Esophagus squamous epithelium (tissue), 4 donors: ENCODE data around the gene EYS.

ENCODE experiments used
- CTCF ChIP-seq, 6 experiments: fragments of 450-650 bp in 4 of 6; fragments of 200-600 bp in 2 of 6; sonication (generic) in 2 of 6; IDR thresholded peaks; one replicate each; pipeline ENCODE4 v1.5.1; 2016 to 2019; ENCODE audit warnings: antibody characterized with exemption in 6 of 6, mild to moderate bottlenecking in 4 of 6, moderate library complexity in 4 of 6
- POLR2A ChIP-seq, 4 donors: fragments of 450-650 bp; IDR thresholded peaks; one replicate each; pipeline ENCODE4 v1.6.1; 2017; ENCODE audit warnings: antibody characterized with exemption in 4 of 4, mild to moderate bottlenecking in 4 of 4, moderate library complexity in 3 of 4

DNA sequence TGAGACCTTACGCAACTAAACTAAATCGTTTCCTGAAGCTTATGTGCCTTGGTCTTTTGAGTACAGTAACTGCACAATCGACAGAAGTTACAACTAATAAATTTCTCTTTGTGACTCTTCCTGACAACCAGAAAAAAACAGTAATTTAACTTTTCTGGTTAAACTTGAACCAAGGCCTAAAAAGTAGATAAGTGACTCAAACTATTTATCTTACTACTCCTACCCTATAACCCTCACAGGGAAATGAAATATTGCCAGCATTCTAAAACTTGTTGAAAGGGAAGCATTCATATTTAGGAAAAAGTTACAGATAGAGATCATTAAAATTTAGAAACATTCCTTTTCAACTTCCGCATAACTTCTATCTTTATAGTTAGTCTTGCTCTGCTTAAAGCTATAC lies 1034.4 kb downstream of the EYS start:
- no peak for TF ChIP-seq CTCF (IDR thresholded peaks at IDR 0.05)
- no peak for TF ChIP-seq POLR2A (IDR thresholded peaks at IDR 0.05)
